Urinary bladder (tissue), 4 donors: ENCODE results near the gene DDHD1. TPM values are rescaled to one million over a fixed set of nuclear protein-coding genes. Genes with fewer than 3 reads are reported as not detected.
"Not testable (repeated sequence)": the region's sequence is repeated elsewhere in the genome, so short reads cannot be mapped to it uniquely, and the experiment has no call there.

Experiments used
- DNase-seq: peaks from one replicate; pipeline ENCODE4 v3.0.0-alpha.2; 2015; ENCODE audit errors: extremely low spot score
- H3K27ac ChIP-seq: one replicate; pipeline ENCODE4 v1.5.1; 2013; ENCODE audit warnings: low read depth, mild to moderate bottlenecking, moderate library complexity
- H3K36me3 ChIP-seq: one replicate; pipeline ENCODE4 v1.6.1; 2013; ENCODE audit warnings: mild to moderate bottlenecking, moderate library complexity; ENCODE audit not compliant: insufficient read depth
- H3K4me1 ChIP-seq: one replicate; pipeline ENCODE4 v1.6.1; 2013; ENCODE audit warnings: mild to moderate bottlenecking, moderate library complexity; ENCODE audit not compliant: insufficient read depth
- H3K4me3 ChIP-seq: one replicate; pipeline ENCODE4 v1.5.1; 2013; ENCODE audit warnings: low read depth, low read length
- WGBS: extraction: QIAGEN DNeasy Blood & Tissue Kit; methylation state at CpG from one replicate; pipeline ENCODE4 v1.1.7; 2013; 5-methylcytosine and 5-hydroxymethylcytosine counted together
- polyA plus RNA-seq: library from polyadenylated mRNA; stranded (reverse); fragments of 200-250 nt; gene quantifications from one replicate; pipeline ENCODE4 v1.2.3, GENCODE V29; 2013
- total RNA-seq: library from RNA; depleted of rRNA; stranded (reverse); fragments of >200 nt; gene quantifications from one replicate; pipeline ENCODE4 v1.2.3, GENCODE V29; 2014
- donor health status: healthy with polysubstance abuse.
- donor health status: healthy.

Gene DDHD1
- total and polyA plus RNA-seq, 2 donors: 5.4 to 71.1 TPM

GRCh38 chr14:53108292-53109104, 44.6 kb downstream of the DDHD1 start:
- H3K4me3 ChIP-seq: no peak overlapping the region
- no peak overlapping the region for H3K27ac ChIP-seq
- no peak for DNase-seq
- no peaks in the 10 kb centered on the region for H3K4me1 ChIP-seq
- H3K36me3 ChIP-seq: no peaks in the 10 kb centered on the region
- WGBS: 85% methylated on average over 10 of the region's 10 CpGs

- 99% methylated on average over 1 of the region's 1 CpG for WGBS
- Histone ChIP-seq H3K4me3 (no peak overlapping the region), H3K4me1 (no peaks in the 10 kb centered on the region), H3K27ac (no peak overlapping the region), H3K36me3 (no peaks in the 10 kb centered on the region)
- DNase-seq: no peak
Observed at GRCh38 chr14:53106768-53107167, 46.4 kb downstream of the DDHD1 start.

DNA sequence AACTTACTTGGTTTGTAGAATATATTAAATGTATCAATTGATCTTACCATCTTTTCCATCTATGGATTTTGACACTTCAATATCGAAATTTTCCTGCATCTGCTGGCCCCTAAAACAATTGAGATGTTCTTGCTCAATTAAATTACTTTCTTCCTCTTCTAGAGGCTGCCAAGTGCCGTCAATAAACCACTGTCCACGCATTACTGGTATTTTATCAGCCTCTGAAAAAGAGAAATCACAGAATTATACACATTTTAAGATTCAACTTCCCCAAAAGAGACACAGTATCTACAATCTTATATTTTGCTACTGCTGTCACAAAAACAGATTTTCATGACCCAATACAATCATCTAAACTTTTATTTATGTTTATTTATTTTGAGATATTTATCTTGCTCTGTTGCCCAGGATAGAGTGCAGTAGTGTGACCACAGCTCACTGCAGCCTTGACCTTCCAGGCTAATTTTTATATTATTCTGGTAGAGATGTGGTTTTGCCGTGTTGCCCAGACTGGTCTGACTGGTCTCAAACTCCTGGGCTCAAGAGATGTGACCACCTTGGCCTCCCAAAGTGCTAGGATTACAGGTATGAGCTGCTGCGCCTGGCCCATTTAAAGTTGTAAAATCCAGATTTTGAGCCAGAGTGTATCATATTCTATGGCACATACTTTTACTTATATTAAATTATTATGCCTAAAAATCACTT, 49.3 kb downstream of the DDHD1 start:
- no peak overlapping the region for H3K4me3 ChIP-seq
- no peak for DNase-seq
- no peaks in the 10 kb centered on the region for H3K4me1 ChIP-seq
- WGBS: 82% methylated on average over 5 of the region's 5 CpGs
- H3K27ac ChIP-seq: no peak overlapping the region
- no peaks in the 10 kb centered on the region for H3K36me3 ChIP-seq

DNA sequence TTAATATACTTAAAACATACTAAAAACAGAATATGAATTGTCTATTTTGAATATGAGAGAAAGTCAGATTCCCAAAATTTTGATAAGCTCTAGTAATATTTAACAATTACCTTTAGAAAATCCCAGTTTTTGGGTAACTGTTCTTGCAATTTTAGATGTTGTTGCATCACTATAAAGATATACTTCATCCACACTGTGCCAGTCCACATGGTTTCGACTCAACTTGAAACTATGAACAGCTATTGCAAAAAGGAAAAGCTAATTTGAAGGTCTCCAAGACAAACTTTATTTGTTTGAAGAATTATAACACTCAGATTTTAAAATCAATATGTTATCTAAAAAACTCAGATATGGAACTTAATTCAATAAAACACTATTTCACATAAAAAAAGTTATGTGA, 59.9 kb downstream of the DDHD1 start:
- DNase-seq: no peak
- H3K4me3 ChIP-seq: no peak overlapping the region
- H3K4me1 ChIP-seq: no peaks in the 10 kb centered on the region
- H3K36me3 ChIP-seq: no peaks in the 10 kb centered on the region
- WGBS: 98% methylated on average over 1 of the region's 1 CpG
- no peak overlapping the region for H3K27ac ChIP-seq

DNA sequence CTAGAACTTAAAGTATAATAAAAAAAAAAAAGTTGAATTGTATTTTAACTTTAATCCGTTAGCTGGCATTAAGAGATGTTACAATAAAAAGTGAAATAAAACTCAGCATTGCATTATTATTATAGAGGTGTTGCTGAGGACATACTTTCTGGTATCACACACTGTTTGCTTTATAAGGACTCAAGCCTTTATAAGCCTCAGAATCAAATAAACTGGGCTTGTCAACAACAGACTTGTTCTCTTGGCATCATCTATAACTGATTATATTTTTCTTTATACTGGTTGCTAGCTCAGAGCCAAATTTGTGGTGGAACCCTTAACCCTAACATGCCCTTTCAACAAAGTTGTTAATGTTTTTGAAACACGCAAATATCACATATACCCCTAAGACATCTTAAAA, 62.3 kb downstream of the DDHD1 start:
- WGBS: 87% methylated on average over 2 of the region's 2 CpGs

GRCh38 chr14:53084954-53085353, 68.2 kb downstream of the DDHD1 start:
- 98% methylated on average over 7 of the region's 7 CpGs for WGBS
- not testable (repeated sequence) for H3K4me1 ChIP-seq, H3K27ac ChIP-seq, DNase-seq, H3K36me3 ChIP-seq, H3K4me3 ChIP-seq

More for the DNA sequence above, 62.3 kb downstream of the DDHD1 start:
- Histone ChIP-seq H3K4me3 (no peak overlapping the region), H3K4me1 (no peaks in the 10 kb centered on the region), H3K36me3 (no peaks in the 10 kb centered on the region), H3K27ac (no peak overlapping the region)
- no peak for DNase-seq

- H3K4me1 ChIP-seq: no peaks in the 10 kb centered on the region
- H3K36me3 ChIP-seq: no peaks in the 10 kb centered on the region
- no peak for DNase-seq
- WGBS: 97% methylated on average over 1 of the region's 1 CpG
- no peak overlapping the region for H3K4me3 ChIP-seq
- no peak overlapping the region for H3K27ac ChIP-seq
Observed at GRCh38 chr14:53064475-53064874, 88.6 kb downstream of the DDHD1 start.

- no peak for DNase-seq
- Histone ChIP-seq H3K36me3 (no peaks in the 10 kb centered on the region), H3K27ac (no peak overlapping the region), H3K4me1 (no peaks in the 10 kb centered on the region), H3K4me3 (no peak overlapping the region)
- WGBS: 82% methylated on average over 8 of the region's 8 CpGs
Observed at GRCh38 chr14:53062856-53063255, 90.3 kb downstream of the DDHD1 start.

DNA sequence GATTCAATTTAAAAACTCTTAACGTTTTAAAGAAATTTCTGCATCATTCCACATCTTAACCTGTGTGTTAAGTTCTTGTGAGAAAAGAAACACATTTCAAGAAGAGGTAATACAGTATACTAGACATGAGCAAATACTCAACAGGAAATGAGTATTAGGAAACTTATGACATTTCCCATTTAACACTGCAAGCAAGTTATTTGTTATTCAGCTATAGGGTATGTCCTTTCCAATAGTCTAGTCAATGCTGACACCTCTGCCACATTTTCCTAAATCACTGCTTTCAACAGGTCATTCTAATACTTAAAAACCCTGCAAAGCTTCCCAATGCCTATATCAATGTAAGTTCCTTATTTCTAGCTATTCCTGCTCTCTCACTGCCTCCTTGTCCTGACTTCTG, 93.1 kb downstream of the DDHD1 start:
- Histone ChIP-seq H3K4me3 (no peak overlapping the region), H3K4me1 (no peaks in the 10 kb centered on the region), H3K36me3 (no peaks in the 10 kb centered on the region), H3K27ac (no peak overlapping the region)
- 90% methylated on average over 1 of the region's 1 CpG for WGBS
- DNase-seq: no peak

- Histone ChIP-seq H3K36me3 (no peaks in the 10 kb centered on the region), H3K4me3 (no peak overlapping the region), H3K27ac (no peak overlapping the region), H3K4me1 (no peaks in the 10 kb centered on the region)
- 1% methylated on average over 1 of the region's 1 CpG for WGBS
- no peak for DNase-seq
Observed at GRCh38 chr14:53055003-53055402, 98.1 kb downstream of the DDHD1 start.

- no peak overlapping the region for H3K4me3 ChIP-seq
- WGBS: 60% methylated on average over 2 of the region's 2 CpGs
- H3K36me3 ChIP-seq: no peaks in the 10 kb centered on the region
- no peak overlapping the region for H3K27ac ChIP-seq
- no peak for DNase-seq
- no peaks in the 10 kb centered on the region for H3K4me1 ChIP-seq
Observed at GRCh38 chr14:53054457-53054856, 98.7 kb downstream of the DDHD1 start.

DNA sequence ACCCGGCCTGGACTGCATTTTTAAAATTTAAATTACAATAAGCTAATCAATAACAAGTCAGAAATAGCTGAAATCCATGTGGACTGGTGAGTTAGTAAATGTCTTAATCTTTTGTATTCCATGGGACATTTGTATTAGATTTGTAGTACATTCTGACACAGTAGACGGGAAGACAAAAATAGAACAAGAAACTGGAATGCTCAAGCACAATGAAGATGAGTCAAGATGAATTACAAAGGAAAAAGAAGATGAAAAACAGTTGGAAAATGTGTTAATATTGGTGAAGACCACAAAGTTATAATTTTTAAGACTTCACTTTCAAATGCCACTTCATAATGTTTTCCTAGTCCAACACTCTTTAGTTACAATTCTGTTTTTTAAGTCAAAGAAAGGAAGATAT, 104.5 kb downstream of the DDHD1 start:
- no peak overlapping the region for H3K4me3 ChIP-seq
- H3K4me1 ChIP-seq: no peaks in the 10 kb centered on the region
- H3K36me3 ChIP-seq: no peaks in the 10 kb centered on the region
- no peak overlapping the region for H3K27ac ChIP-seq
- 90% methylated on average over 2 of the region's 2 CpGs for WGBS
- no peak for DNase-seq

DNA sequence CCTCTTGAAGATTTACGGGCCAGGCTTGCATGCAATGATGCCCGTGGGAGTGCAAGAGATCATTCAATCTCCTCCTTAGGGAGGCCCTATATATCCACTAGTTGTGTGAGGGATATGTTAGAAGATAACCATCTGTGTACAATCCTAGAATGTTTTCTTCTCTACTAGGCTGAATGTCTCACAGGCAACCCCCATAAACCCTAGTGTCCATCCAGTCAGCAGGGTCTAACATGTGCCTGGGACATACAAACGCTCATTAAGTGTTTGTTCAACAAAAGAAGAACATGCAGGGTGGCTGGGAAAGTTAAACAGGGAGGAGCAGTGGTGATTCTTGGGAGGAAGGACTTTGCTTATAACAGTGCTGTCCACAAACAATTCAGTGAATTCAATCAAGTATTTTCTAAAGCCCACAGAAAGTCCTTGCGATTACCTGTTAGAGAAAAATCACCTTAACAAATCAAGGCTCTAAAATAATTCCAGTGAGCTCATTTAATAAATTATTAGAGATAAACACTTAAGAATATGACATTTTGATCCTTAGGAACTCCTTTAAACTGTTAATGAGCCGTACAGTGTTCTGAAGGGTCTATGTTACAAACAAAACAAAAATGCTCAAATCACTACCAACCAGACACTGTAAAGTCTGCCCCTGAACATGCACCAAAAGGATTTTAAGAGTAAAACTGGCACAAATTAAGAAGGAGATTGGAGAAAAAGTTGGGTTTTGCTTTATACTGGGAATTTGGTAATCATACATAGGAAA, 105.6 kb downstream of the DDHD1 start:
- H3K4me3 ChIP-seq: no peak overlapping the region
- H3K36me3 ChIP-seq: no peaks in the 10 kb centered on the region
- no peak overlapping the region for H3K27ac ChIP-seq
- no peak for DNase-seq
- H3K4me1 ChIP-seq: no peaks in the 10 kb centered on the region
- 69% methylated on average over 5 of the region's 5 CpGs for WGBS

- no peak overlapping the region for H3K27ac ChIP-seq
- WGBS: 64% methylated on average over 2 of the region's 2 CpGs
- H3K4me1 ChIP-seq: no peaks in the 10 kb centered on the region
- no peak overlapping the region for H3K4me3 ChIP-seq
- no peak for DNase-seq
- no peaks in the 10 kb centered on the region for H3K36me3 ChIP-seq
Observed at GRCh38 chr14:53044486-53044885, 108.6 kb downstream of the DDHD1 start.
